Endodermal cell (in vitro differentiated cells): ENCODE data around the gene KRTAP10-2. TPM values are rescaled to one million over a fixed set of nuclear protein-coding genes. Genes with fewer than 3 reads are reported as not detected.
A peak's percentile ranks its signal among the peaks of the same experiment; 100 is the strongest.

Source experiments
- DNase-seq: peaks from one replicate; pipeline ENCODE4 v3.0.0-alpha.2; 2017
- H3K27ac ChIP-seq: 2 replicates; pipeline ENCODE4 v1.5.1; 2013; ENCODE audit warnings: mild to moderate bottlenecking, low read depth, low read length, moderate library complexity
- H3K27me3 ChIP-seq: 2 replicates; pipeline ENCODE4 v1.6.1; 2013; ENCODE audit warnings: mild to moderate bottlenecking, low read length, moderate library complexity; ENCODE audit not compliant: insufficient read depth, control insufficient read depth, poor library complexity, severe bottlenecking
- H3K36me3 ChIP-seq: 2 replicates; pipeline ENCODE4 v1.7.0; 2013; ENCODE audit warnings: mild to moderate bottlenecking, low read length, moderate library complexity; ENCODE audit not compliant: control insufficient read depth, insufficient read depth
- H3K4me1 ChIP-seq: one replicate; pipeline ENCODE4 v1.7.0; 2013; ENCODE audit warnings: low read length; ENCODE audit not compliant: control insufficient read depth, insufficient read depth
- H3K4me3 ChIP-seq: 2 replicates; pipeline ENCODE4 v1.5.1; 2013; ENCODE audit warnings: mild to moderate bottlenecking, low read length, moderate library complexity
- H3K9ac ChIP-seq: 2 replicates; pipeline ENCODE4 v1.6.1; 2013; ENCODE audit warnings: mild to moderate bottlenecking, low read length, moderate library complexity; ENCODE audit not compliant: poor library complexity, severe bottlenecking; ENCODE audit errors: extremely low read depth
- H3K9me3 ChIP-seq: 2 replicates; pipeline ENCODE4 v1.6.1; 2013; ENCODE audit warnings: mild to moderate bottlenecking, low read length, moderate library complexity; ENCODE audit not compliant: control insufficient read depth
- H3K27ac Mint-ChIP-seq: 2 replicates; pipeline ENCODE4 v1.8.0; 2020; ENCODE audit warnings: mixed read lengths
- H3K27me3 Mint-ChIP-seq: 2 replicates; pipeline ENCODE4 v1.8.0; 2021; ENCODE audit warnings: mild to moderate bottlenecking, mixed read lengths; ENCODE audit not compliant: insufficient read depth
- H3K36me3 Mint-ChIP-seq: 2 replicates; pipeline ENCODE4 v1.8.0; 2020; ENCODE audit warnings: low read depth, mixed read lengths
- H3K4me1 Mint-ChIP-seq: 2 replicates; pipeline ENCODE4 v1.8.0; 2020; ENCODE audit warnings: mixed read lengths
- H3K4me3 Mint-ChIP-seq: 2 replicates; pipeline ENCODE4 v1.8.0; 2020; ENCODE audit warnings: mild to moderate bottlenecking, moderate library complexity, mixed read lengths
- H3K9me3 Mint-ChIP-seq: 2 replicates; pipeline ENCODE4 v1.8.0; 2020; ENCODE audit warnings: mild to moderate bottlenecking, mixed read lengths
- WGBS, 2 experiments: methylation state at CpG; one replicate each; pipeline versions ENCODE4 v1.1.5 to v1.1.7; 2013; ENCODE audit warnings: missing lambda C conversion rate in 2 of 2, mixed read lengths in 1 of 2; ENCODE audit not compliant: insufficient coverage in 1 of 2, insufficient read length in 1 of 2; 5-methylcytosine and 5-hydroxymethylcytosine counted together
- total RNA-seq, 2 donors: library from RNA; stranded (reverse); fragmentation: NEBNext Ultra II Directional in 1 of 2; extraction: Animal tissue kit (Norgen Biotek cat#: 25700) in 1 of 2; gene quantifications; 2 replicates in 1 of 2; 3 replicates in 1 of 2; pipeline ENCODE4 v1.2.1, GENCODE V29; 2021
- TF ChIP-seq, protein P1 (sequence below): fragments of 200-600 bp; sonication (generic); conservative IDR thresholded peaks from 2 replicates; pipeline ENCODE4 v1.5.0; 2021; ENCODE audit warnings: antibody characterized with exemption, mild to moderate bottlenecking

The KRTAP10-2 gene
- total RNA-seq, 2 donors from 2014 or later = not detected

DNA sequence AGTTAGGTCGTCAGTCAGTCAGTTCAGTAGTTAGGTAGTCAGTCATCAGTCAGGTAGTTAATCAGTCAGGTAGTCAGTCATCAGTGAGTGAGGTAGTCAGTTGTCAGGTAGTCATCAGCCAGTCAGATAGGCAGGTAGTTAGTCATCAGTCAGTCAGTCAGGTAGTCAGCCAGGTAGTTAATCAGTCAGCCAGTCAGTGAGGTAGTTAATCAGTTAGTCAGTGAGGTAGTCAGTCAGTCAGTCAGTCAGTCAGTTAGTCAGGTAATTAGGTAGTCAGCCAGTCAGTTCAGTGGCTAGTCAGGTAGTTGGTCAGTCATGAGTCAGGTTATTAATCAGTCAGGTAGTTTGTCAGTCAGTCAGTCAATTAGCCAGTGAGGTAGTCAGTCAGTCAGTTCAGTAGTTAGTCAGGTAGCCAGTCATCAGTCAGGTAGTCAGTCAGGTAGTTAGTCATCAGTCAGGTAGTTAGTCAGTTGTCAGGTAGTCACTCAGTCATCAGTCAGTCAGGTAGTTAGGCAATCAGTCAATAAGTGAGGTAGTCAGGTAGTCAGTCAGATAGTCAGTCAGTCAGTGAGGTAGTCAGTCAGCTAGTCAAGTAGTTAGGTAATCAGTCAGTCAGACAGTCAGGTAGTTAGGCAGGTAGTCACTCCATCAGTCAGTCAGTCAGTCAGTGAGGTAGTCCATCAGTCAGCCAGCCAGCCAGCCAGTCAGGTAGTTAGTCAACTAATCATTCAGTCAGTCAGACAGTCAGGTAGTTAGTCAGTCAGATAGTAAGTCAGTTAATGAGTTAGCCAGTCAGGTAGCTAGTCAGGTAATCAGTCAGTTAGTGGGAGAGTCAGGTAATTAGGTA is 27.5 kb downstream of the KRTAP10-2 start:
- Mint-ChIP-seq H3K4me1 (no peaks in the 10 kb centered on the region), H3K36me3 (no peaks in the 10 kb centered on the region), H3K4me3 (no peak overlapping the region), H3K27ac (no peak overlapping the region), H3K27me3 (no peaks in the 10 kb centered on the region), H3K9me3 (peaks cover 2% of the 10 kb centered on the region)
- no peak overlapping the region for H3K4me3 ChIP-seq
- no peak for DNase-seq
- peaks cover 10% of the 10 kb centered on the region for H3K9me3 ChIP-seq
- 85 to 93% methylated on average over 1 of the region's 1 CpG for WGBS, 2 experiments
- no peaks in the 10 kb centered on the region for H3K4me1 ChIP-seq
- no peaks in the 10 kb centered on the region for H3K27me3 ChIP-seq
- no peaks in the 10 kb centered on the region for H3K36me3 ChIP-seq
- no peak overlapping the region for H3K27ac ChIP-seq
- TF ChIP-seq, protein P1, sequence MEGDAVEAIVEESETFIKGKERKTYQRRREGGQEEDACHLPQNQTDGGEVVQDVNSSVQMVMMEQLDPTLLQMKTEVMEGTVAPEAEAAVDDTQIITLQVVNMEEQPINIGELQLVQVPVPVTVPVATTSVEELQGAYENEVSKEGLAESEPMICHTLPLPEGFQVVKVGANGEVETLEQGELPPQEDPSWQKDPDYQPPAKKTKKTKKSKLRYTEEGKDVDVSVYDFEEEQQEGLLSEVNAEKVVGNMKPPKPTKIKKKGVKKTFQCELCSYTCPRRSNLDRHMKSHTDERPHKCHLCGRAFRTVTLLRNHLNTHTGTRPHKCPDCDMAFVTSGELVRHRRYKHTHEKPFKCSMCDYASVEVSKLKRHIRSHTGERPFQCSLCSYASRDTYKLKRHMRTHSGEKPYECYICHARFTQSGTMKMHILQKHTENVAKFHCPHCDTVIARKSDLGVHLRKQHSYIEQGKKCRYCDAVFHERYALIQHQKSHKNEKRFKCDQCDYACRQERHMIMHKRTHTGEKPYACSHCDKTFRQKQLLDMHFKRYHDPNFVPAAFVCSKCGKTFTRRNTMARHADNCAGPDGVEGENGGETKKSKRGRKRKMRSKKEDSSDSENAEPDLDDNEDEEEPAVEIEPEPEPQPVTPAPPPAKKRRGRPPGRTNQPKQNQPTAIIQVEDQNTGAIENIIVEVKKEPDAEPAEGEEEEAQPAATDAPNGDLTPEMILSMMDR = no peak
- no peak overlapping the region for H3K9ac ChIP-seq

DNA sequence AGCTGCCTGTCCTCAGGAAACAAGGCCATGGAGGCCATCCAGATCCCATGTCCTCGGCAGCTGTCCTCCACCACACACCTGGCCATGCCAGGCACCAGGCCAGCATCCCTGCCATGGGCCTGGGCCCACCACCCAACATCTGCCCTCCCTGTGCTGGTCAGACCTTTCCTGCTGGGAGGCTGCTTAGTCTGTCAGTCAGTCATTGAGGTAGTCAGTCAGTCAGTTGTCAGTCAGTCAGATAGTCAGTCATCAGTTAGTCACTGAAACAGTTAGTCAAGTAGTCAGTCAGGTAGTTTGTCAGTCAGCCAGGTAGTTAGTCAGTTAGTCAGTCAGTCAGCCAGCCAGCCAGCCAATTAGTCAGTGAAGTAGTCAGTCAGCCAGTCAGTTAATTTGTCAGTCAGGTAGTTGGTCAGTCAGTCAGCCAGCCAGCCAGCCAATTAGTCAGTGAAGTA is 28.5 kb downstream of the KRTAP10-2 start:
- Histone ChIP-seq H3K9ac (no peak overlapping the region), H3K4me1 (no peaks in the 10 kb centered on the region), H3K27ac (no peak overlapping the region), H3K4me3 (no peak overlapping the region), H3K36me3 (no peaks in the 10 kb centered on the region), H3K27me3 (no peaks in the 10 kb centered on the region), H3K9me3 (peaks cover 10% of the 10 kb centered on the region)
- no peaks in the 10 kb centered on the region for H3K4me1 Mint-ChIP-seq
- H3K27ac Mint-ChIP-seq = no peak overlapping the region
- TF ChIP-seq, protein P1 = no peak
- H3K27me3 Mint-ChIP-seq = no peaks in the 10 kb centered on the region
- 100% methylated on average over 1 of the region's 1 CpG; no CpG with 5 or more reads in 1 of the 2 experiments for WGBS, 2 experiments
- H3K9me3 Mint-ChIP-seq = peaks cover 2% of the 10 kb centered on the region
- no peak for DNase-seq
- H3K36me3 Mint-ChIP-seq = no peaks in the 10 kb centered on the region
- no peak overlapping the region for H3K4me3 Mint-ChIP-seq

DNA sequence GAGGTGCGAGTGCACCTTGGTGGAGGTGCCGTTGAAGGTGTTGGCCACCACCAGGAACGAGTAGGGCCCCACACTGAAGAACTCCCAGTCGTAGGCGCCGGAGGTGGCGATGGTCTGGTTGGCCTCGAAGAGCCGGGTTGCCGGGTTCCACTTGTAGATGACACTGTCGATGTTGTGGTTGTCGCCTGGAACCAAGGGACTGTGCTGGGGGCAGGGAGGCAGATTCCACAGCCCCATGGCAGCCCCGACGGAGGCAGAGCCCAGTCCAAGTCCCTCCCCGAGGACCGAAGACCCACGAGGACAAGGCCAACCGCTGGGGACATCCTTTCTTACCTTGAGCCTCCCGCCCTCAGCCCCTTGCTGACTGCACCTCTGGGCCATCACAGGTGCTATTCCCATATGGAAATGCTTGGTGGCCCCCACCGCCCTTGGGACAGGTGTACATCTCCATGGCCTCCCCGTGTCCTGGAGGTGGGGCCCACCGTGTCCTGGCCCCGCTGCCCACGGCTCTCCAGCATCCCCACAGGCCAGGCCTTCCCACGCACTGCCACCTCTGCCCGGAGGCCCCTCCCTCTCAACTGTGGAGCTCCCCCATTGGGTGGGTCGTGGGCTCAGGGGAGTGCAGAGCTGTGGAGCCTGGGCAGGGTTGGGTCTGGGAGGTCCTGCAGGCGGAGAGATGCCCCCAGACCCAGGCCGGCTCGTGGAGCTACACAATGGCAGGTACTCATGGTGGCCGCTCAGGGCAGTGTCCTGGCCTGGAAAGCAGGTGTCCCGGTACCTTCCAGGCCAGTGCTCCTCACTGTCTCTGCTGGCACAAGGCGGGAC is 29.2 kb downstream of the KRTAP10-2 start:
- H3K27me3 ChIP-seq = no peaks in the 10 kb centered on the region
- no peaks in the 10 kb centered on the region for H3K4me1 ChIP-seq
- no peaks in the 10 kb centered on the region for H3K27me3 Mint-ChIP-seq
- 94% methylated on average over 25 to 33 of the region's 33 CpGs for WGBS, 2 experiments
- no peak overlapping the region for H3K4me3 Mint-ChIP-seq
- TF ChIP-seq, protein P1 = peak; percentile 43
- no peak overlapping the region for H3K9ac ChIP-seq
- H3K4me3 ChIP-seq = no peak overlapping the region
- no peak overlapping the region for H3K27ac ChIP-seq
- peaks cover 2% of the 10 kb centered on the region for H3K9me3 Mint-ChIP-seq
- no peak overlapping the region for H3K27ac Mint-ChIP-seq
- no peaks in the 10 kb centered on the region for H3K36me3 Mint-ChIP-seq
- DNase-seq = peak; percentile 57
- H3K36me3 ChIP-seq = no peaks in the 10 kb centered on the region
- no peaks in the 10 kb centered on the region for H3K4me1 Mint-ChIP-seq
- peaks cover 10% of the 10 kb centered on the region for H3K9me3 ChIP-seq
